ENCODE data around the gene TIGD2.

TIGD2 gene

GRCh38 chr4:89077761-89078160 lies 33.6 kb upstream of the TIGD2 start:
- Histone ChIP-seq H3K4me3 (no peak overlapping the region), H3K27ac (no peak overlapping the region)
- TF ChIP-seq, protein P1, sequence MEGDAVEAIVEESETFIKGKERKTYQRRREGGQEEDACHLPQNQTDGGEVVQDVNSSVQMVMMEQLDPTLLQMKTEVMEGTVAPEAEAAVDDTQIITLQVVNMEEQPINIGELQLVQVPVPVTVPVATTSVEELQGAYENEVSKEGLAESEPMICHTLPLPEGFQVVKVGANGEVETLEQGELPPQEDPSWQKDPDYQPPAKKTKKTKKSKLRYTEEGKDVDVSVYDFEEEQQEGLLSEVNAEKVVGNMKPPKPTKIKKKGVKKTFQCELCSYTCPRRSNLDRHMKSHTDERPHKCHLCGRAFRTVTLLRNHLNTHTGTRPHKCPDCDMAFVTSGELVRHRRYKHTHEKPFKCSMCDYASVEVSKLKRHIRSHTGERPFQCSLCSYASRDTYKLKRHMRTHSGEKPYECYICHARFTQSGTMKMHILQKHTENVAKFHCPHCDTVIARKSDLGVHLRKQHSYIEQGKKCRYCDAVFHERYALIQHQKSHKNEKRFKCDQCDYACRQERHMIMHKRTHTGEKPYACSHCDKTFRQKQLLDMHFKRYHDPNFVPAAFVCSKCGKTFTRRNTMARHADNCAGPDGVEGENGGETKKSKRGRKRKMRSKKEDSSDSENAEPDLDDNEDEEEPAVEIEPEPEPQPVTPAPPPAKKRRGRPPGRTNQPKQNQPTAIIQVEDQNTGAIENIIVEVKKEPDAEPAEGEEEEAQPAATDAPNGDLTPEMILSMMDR (IDR thresholded peaks at IDR 0.05), result no peak
- no peak for DNase-seq (ENCODE audit: low spot score)

- DNase-seq (ENCODE audit: low spot score), result no peak
- TF ChIP-seq, protein P1 (IDR thresholded peaks at IDR 0.05), result no peak
- Histone ChIP-seq H3K27ac (no peak overlapping the region), H3K4me3 (no peak overlapping the region)
Measured at GRCh38 chr4:89078300-89078699, 33.0 kb upstream of the TIGD2 start.

- TF ChIP-seq, protein P1 (IDR thresholded peaks at IDR 0.05), result no peak
- no peak overlapping the region for H3K27ac ChIP-seq
- H3K4me3 ChIP-seq, result no peak overlapping the region
- no peak for DNase-seq (ENCODE audit: low spot score)
Measured at GRCh38 chr4:89099034-89099433, 12.3 kb upstream of the TIGD2 start.

GRCh38 chr4:89099471-89099870 lies 11.9 kb upstream of the TIGD2 start:
- no peak for DNase-seq (ENCODE audit: low spot score)
- TF ChIP-seq, protein P1 (IDR thresholded peaks at IDR 0.05), result no peak
- Histone ChIP-seq H3K4me3 (no peak overlapping the region), H3K27ac (no peak overlapping the region)

DNA sequence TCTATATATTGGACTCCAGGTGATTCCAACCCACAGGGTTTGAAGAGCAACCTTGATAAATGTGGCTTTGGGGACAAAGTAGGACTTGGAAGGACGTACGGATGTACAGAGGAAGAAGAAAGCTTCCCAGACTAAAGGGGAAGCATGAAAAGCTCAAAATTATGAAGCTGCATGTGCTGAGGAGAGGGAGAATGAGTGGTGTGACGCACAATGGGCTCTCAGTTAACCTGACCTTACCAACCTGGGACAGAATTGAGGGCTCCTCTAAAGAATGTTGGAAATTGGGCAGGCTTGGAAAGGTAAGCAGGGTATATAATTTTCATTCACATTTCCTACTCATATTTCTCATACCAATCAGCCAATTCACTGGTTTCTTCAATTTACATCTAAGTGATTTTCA lies 10.5 kb upstream of the TIGD2 start:
- H3K4me3 ChIP-seq, result no peak overlapping the region
- H3K27ac ChIP-seq, result no peak overlapping the region
- no peak for DNase-seq (ENCODE audit: low spot score)
- TF ChIP-seq, protein P1 (IDR thresholded peaks at IDR 0.05), result no peak

DNA sequence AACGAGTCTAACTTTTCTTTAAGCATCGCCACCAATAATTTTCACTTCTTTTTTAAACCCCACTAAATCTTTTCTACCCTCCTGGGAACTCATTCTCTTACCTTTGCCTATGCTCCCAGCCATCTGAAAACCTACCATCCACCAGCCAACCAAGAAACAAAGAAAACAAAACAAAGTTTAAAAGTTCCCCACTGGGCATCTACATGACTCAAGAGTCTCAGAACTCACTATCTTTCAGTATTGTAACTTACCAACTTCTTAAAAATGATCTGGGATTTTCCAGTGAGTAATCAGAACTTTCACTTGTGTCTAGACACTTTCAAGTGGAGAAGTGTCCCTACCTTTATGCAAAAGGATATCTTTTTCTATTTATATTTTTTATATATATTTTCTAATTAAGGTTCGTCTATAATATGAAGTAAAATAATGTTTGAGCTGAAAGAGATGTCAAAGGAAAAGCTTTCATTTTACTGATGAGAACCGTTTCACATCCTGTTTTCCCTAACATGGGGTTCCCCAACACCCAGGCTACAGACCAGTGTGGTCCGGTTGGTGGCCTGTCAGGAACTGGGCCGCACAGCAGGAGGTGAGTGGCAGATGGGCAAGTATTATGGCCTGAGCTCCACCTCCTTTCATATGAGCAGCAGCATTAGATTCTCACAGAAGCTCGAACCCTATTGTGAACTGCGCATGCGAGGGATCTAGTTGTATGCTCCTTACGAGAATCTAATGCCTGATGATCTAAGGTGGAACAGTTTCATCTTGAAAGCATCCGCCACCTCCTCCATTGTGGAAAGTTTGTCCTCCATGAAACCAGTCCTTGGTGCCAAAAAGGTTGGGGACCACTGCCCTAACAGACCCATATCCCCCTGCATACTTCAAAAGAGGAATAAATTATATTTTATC lies 9.8 kb upstream of the TIGD2 start:
- TF ChIP-seq, protein P1 (IDR thresholded peaks at IDR 0.05), result no peak
- Histone ChIP-seq H3K4me3 (no peak overlapping the region), H3K27ac (no peak overlapping the region)
- DNase-seq (ENCODE audit: low spot score), result no peak

- no peak overlapping the region for H3K4me3 ChIP-seq
- no peak for DNase-seq (ENCODE audit: low spot score)
- H3K27ac ChIP-seq, result no peak overlapping the region
- TF ChIP-seq, protein P1 (IDR thresholded peaks at IDR 0.05), result no peak
Measured at GRCh38 chr4:89105726-89106125, 5.6 kb upstream of the TIGD2 start.
